Esophagus squamous epithelium (tissue), 5 donors: ENCODE data around the gene ARFRP1. TPM values are rescaled to one million over a fixed set of nuclear protein-coding genes. Genes with fewer than 3 reads are reported as not detected.

Experiments used
- DNase-seq: peaks from one replicate; lab custom pipeline; 2025; lab: John Stamatoyannopoulos, UW
- H3K27ac ChIP-seq, 4 donors: fragments of 200-600 bp; sonication (generic); one replicate each; pipeline ENCODE4 v1.5.1; 2016 to 2019; ENCODE audit warnings: mild to moderate bottlenecking in 1 of 4
- H3K27me3 ChIP-seq, 4 donors: fragments of 200-600 bp; sonication (generic); 1 replicate in 3 of 4; 2 replicates in 1 of 4; pipeline versions ENCODE4 v1.5.1 to v1.6.0; 2017 to 2021; ENCODE audit warnings: antibody characterized with exemption in 1 of 4
- H3K36me3 ChIP-seq, 3 donors: fragments of 200-600 bp; sonication (generic); one replicate each; pipeline ENCODE4 v1.5.1; 2016 to 2019
- H3K4me1 ChIP-seq, 3 donors: fragments of 200-600 bp; sonication (generic); one replicate each; pipeline ENCODE4 v1.5.1; 2017 to 2019
- H3K4me3 ChIP-seq, 4 donors: fragments of 200-600 bp; sonication (generic); 1 replicate in 3 of 4; 2 replicates in 1 of 4; pipeline ENCODE4 v1.5.1; 2016 to 2019; ENCODE audit warnings: mild to moderate bottlenecking in 2 of 4, moderate library complexity in 1 of 4
- H3K9me3 ChIP-seq, 3 donors: fragments of 200-600 bp; sonication (generic); one replicate each; pipeline ENCODE4 v1.5.1; 2016 to 2019
- CTCF ChIP-seq, 6 experiments: fragments of 450-650 bp in 4 of 6; fragments of 200-600 bp in 2 of 6; sonication (generic) in 2 of 6; IDR thresholded peaks; one replicate each; pipeline ENCODE4 v1.5.1; 2016 to 2019; ENCODE audit warnings: antibody characterized with exemption in 6 of 6, mild to moderate bottlenecking in 4 of 6, moderate library complexity in 4 of 6
- POLR2A ChIP-seq, 4 donors: fragments of 450-650 bp; IDR thresholded peaks; one replicate each; pipeline ENCODE4 v1.6.1; 2017; ENCODE audit warnings: antibody characterized with exemption in 4 of 4, mild to moderate bottlenecking in 4 of 4, moderate library complexity in 3 of 4
- WGBS, 2 donors: methylation state at CpG; one replicate each; pipeline ENCODE4 v1.1.5; 2018; 5-methylcytosine and 5-hydroxymethylcytosine counted together
- intact Hi-C: fragments of 100-400 bp; cut with DNase I; formaldehyde crosslinking; loops from one replicate; pipeline ENCODE4 v1.15.0; 2022
- total RNA-seq, 4 donors: library from RNA; depleted of rRNA; stranded (reverse); fragments of >200 nt; gene quantifications; one replicate each; pipeline ENCODE4 v1.1.0, GENCODE V29; 2016
- donor health status: DM: yes; HTN: yes; CAD: no.

ARFRP1 gene
- total RNA-seq, 4 donors from 2014 or later = 30.4 to 45.5 (median 37.0) TPM

- DNase-seq = no peak
- intact Hi-C loops = no loop called here
- H3K9me3 ChIP-seq = no peaks in the 10 kb centered on the region
- H3K27ac ChIP-seq = peak overlapping the region in 3 of 4 donors; percentile 38 to 63 (median 49)
- no peak overlapping the region for H3K4me3 ChIP-seq
- peaks cover 36 to 83% (median 78%) of the 10 kb centered on the region in 3 donors for H3K4me1 ChIP-seq
- H3K36me3 ChIP-seq = peaks cover 0 to 11% (median 0%) of the 10 kb centered on the region in 3 donors
- WGBS, 2 donors = 0% methylated on average over 1 of the region's 25 CpGs; no CpG with 5 or more reads in 1 of the 2 donors
- no peaks in the 10 kb centered on the region for H3K27me3 ChIP-seq
- TF ChIP-seq POLR2A (IDR thresholded peaks at IDR 0.05) (no peak), CTCF (IDR thresholded peaks at IDR 0.05) (no peak)
Measured at GRCh38 chr20:63695424-63696305, 12.1 kb downstream of the ARFRP1 start.

GRCh38 chr20:63694584-63695423, 13.0 kb downstream of the ARFRP1 start:
- Histone ChIP-seq H3K4me1 (peaks cover 37 to 88% (median 76%) of the 10 kb centered on the region in 3 donors), H3K27me3 (no peaks in the 10 kb centered on the region), H3K27ac (peak overlapping the region in 1 of 4 donors; percentile 49), H3K9me3 (no peaks in the 10 kb centered on the region), H3K4me3 (no peak overlapping the region), H3K36me3 (peaks cover 0 to 7% (median 0%) of the 10 kb centered on the region in 3 donors)
- DNase-seq = no peak
- intact Hi-C loops = no loop called here
- 46% methylated on average over 11 of the region's 37 CpGs; no CpG with 5 or more reads in 1 of the 2 donors for WGBS, 2 donors
- TF ChIP-seq CTCF (IDR thresholded peaks at IDR 0.05) = no peak

- DNase-seq = no peak
- H3K4me1 ChIP-seq = peaks cover 31 to 88% (median 69%) of the 10 kb centered on the region in 3 donors
- no peaks in the 10 kb centered on the region for H3K27me3 ChIP-seq
- H3K36me3 ChIP-seq = peaks cover 0 to 7% (median 0%) of the 10 kb centered on the region in 3 donors
- no peaks in the 10 kb centered on the region for H3K9me3 ChIP-seq
- H3K4me3 ChIP-seq = no peak overlapping the region
- no peak overlapping the region for H3K27ac ChIP-seq
- intact Hi-C loops = no loop called here
- WGBS, 2 donors = 94 to 100% methylated on average over 3 to 7 of the region's 21 CpGs
- TF ChIP-seq CTCF (IDR thresholded peaks at IDR 0.05) (no peak), POLR2A (IDR thresholded peaks at IDR 0.05) (no peak)
Measured at GRCh38 chr20:63693733-63694583, 13.8 kb downstream of the ARFRP1 start.

- no peak for DNase-seq
- H3K27me3 ChIP-seq = no peaks in the 10 kb centered on the region
- H3K4me3 ChIP-seq = no peak overlapping the region
- intact Hi-C loops = no loop called here
- WGBS, 2 donors = 90 to 100% methylated on average over 2 of the region's 10 CpGs
- H3K27ac ChIP-seq = peak overlapping the region in 1 of 4 donors; percentile 61
- no peaks in the 10 kb centered on the region for H3K9me3 ChIP-seq
- peaks cover 0 to 7% (median 0%) of the 10 kb centered on the region in 3 donors for H3K36me3 ChIP-seq
- peaks cover 28 to 88% (median 67%) of the 10 kb centered on the region in 3 donors for H3K4me1 ChIP-seq
- no peak for TF ChIP-seq CTCF (IDR thresholded peaks at IDR 0.05)
- TF ChIP-seq POLR2A (IDR thresholded peaks at IDR 0.05) = no peak
Measured at GRCh38 chr20:63693083-63693732, 14.6 kb downstream of the ARFRP1 start.
